Activated T-helper 1 cell treated with anti-CD3 and anti-CD28 coated beads, Interleukin-2, amount 50 U/mL, for 16 hours (primary cell): ENCODE data around the gene PTPRM.

ENCODE experiments used
- DNase-seq, 2 donors: peaks; one replicate each; pipeline ENCODE4 v3.0.0-alpha.2; 2020; ENCODE audit warnings: low read depth in 1 of 2, low spot score in 1 of 2

The PTPRM gene

DNA sequence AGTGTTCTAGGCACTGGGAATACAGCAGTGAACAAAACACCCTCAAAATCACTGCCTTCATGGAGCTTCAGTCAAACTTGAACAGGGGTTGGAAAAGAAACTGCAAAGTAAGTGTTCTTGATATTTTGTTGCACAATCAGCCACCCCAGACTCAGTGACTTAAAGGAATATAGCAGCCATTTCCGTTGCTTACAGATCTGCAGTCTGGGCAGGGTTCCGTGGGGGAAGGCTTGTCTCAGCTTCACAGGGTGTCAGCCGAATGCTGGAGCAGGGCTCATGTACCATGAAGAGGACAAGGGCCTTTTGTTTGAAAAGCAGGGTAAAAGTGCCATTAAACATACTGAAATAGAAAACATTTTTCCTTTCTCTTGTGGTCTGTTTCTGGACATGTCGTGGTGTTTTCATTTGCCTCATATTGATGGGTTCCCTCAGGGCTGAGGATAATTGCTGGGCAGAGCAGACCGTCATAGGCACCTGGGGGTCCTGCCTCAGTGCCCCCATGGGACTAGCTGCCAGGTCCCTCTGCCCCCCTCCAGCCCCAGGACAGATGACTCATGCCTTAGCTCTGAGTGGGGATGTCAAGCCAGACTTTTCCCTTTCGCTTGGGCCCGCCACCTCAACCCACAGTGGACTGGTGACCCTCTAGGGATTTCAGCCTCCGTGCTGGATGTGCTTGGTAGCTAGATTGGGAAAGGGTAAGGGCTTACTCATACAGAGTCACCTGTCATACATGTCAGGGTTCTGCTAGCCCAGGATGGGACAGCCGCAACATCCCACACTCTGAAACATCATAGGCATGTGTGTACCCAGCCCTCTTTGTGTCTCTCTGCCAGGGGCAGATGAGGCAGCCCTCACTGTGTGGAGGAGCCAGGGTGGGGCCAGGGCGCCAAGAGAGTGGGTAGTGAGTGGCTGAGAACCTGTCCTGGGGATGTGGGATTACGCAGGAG lies 96.5 kb downstream of the PTPRM start:
- no peak for DNase-seq

GRCh38 chr18:7666195-7666776 lies 99.2 kb downstream of the PTPRM start:
- DNase-seq: no peak

GRCh38 chr18:7668392-7668791 lies 101.3 kb downstream of the PTPRM start:
- DNase-seq: no peak

- DNase-seq: no peak
Measured at GRCh38 chr18:7669361-7669760, 102.2 kb downstream of the PTPRM start.

GRCh38 chr18:7671105-7671504 lies 104.0 kb downstream of the PTPRM start:
- DNase-seq: no peak

DNA sequence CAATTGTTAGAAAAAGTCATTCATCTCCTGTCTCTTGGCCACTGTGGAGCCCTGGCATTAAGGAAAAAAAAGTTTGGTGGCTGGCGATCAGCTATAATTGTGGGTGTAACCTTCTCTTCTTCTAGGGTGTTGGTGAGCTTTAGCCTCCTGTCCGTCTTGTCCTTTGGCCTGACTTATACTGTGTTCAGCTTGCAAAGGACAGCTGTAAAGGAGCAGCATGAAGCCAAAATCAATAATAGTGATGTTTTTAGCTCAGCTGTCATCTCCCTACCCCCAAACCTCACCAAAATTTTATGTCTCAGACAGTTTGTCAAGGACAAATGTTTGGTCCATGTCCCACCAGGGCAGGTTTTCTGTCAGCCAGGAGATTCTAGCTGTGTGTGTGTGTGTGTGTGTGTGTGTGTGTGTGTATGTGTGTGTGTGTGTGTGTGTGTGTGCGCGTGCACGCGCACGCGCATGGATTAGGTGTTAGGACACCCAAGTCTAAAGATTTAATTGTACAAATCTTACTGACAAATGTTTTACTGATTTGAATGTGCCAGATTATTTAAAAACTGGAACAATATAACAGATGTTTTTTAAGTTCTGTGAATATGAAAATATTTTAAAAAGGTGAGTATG lies 109.2 kb downstream of the PTPRM start:
- DNase-seq: no peak

DNA sequence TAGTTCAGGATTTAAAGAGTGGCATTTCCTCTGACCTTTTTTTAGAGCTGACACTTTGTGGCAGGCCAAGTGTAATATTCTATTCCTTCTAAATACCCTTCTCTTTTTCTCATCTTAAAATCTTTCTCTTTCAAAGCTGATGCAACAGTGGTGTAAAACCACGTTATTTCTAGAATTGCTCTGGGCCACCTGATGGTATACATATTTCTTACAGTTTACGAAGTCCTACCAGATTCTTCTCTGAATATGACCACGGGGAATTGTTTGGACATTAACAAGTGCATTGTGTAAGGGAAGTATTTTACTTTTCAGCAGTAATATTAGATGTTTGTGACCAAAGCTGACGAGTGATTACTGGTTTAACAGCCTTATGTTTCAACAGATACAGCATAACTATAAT lies 109.9 kb downstream of the PTPRM start:
- no peak for DNase-seq

DNA sequence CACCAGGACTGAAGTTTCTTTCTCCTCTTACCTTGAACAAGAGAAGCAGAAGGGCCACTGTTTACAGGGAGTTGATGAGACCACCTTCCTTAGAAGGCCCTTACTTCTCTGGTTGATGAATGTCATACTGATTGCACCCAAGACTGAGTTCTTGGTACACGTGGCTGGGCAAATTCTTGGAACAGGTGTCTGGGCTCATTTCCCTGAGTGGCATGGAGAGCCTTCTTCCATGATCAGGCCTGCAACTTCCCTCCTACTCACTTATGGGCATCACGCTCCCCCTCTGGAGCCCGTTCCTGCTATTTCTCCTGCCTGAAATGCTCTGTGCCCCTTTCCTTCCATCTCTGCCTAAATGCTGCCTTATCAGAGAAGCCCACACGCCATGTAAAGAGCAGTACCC lies 110.3 kb downstream of the PTPRM start:
- DNase-seq: no peak

- no peak for DNase-seq
Measured at GRCh38 chr18:7678389-7678788, 111.3 kb downstream of the PTPRM start.

- no peak for DNase-seq
Measured at GRCh38 chr18:7678801-7679200, 111.7 kb downstream of the PTPRM start.

- no peak for DNase-seq
Measured at GRCh38 chr18:7681298-7681697, 114.2 kb downstream of the PTPRM start.

DNA sequence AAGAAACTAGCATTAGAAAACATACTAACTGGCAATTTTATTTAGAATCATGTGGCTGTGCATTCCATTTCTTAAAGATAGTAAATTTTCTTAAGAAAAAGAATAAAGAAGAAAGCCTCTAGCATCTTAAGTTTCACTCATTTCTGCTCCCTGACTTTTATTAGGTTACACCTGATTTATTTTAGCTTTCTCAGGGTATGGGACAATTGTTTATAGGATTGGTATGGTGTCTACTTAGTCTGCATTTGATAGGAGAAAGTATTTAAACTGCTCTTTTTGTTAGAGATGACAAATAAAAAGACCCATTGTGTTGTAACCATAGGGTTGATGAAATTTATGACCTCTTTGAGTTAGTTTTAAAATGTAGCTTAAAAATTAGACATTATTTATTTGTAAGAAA lies 115.2 kb downstream of the PTPRM start:
- DNase-seq: no peak

DNA sequence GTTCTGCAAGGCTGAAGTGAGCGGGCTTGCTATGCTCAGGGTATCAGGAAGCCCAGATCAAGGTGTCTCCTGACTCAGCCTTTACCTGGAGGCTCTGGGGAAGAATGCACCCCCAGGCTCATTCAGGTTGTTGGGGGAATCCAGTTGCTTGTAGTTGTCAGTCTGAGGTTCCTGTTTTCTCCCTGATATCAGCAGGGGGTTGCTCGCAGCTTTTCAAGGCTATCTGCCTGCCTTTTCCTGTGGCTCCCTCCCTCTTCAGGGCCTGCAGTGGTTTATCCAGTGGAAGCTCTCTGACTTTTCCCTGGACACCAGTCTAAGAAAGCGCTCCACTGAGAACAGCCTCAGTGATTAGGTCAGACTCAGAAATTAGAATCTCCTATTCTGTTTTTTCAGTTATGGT lies 116.6 kb downstream of the PTPRM start:
- no peak for DNase-seq

DNA sequence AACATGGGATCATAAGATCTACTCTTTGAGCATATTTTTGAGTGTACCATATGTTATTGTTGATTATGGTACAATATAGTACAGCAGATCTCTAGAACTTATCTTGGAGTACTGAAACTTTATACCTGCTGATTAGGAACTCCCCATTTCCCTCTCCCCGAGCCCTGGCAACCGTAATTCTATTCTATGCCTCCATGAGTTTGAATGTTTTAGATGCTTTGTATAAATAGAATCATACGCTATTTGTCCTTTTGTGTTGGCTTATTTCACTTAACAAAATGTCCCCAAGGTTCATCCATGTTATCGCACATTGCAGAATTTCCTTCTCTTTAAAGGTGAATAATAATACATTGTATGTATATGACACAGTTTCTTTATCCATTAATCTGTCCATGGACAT lies 117.2 kb downstream of the PTPRM start:
- no peak for DNase-seq

GRCh38 chr18:7684966-7685365 lies 117.8 kb downstream of the PTPRM start:
- no peak for DNase-seq

- no peak for DNase-seq
Measured at GRCh38 chr18:7686278-7686677, 119.2 kb downstream of the PTPRM start.

DNA sequence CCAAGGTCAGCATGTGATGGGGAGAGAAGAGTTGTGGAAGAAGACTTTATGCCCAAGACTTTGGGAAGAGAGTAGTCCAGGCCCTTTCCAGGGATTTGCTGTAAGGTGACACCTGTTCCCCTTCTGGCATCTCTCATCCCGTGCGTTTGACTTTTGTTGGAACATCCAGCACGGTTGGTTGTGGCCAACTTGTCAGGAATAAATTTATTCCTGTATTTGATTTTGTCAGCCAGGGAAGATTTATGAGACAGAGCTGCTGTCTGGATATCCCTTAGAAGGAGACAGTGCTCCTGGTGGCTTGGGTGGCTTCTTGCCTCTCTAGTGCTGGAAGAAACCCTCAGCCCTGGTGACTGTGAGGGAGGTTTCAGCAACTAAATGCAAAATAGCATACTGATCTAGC lies 121.5 kb downstream of the PTPRM start:
- no peak for DNase-seq

DNA sequence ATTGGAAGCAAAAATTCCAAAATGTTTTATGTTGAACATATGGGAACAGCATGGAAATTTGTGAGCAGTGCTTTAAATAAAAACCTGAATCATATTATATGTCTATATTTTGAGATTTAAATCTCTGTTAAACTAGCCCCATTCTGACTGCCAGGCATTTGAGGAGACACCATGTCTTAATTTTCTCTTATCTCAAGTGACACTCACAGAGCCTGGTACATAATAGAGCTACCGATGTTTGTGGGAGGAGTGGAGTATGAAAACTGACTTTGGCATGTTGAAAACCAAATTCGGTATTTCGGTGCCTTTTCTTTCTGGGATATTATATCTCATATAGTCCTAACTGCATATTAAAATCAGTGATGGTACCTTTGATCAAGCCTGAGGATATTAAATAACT lies 124.1 kb downstream of the PTPRM start:
- DNase-seq: no peak

DNA sequence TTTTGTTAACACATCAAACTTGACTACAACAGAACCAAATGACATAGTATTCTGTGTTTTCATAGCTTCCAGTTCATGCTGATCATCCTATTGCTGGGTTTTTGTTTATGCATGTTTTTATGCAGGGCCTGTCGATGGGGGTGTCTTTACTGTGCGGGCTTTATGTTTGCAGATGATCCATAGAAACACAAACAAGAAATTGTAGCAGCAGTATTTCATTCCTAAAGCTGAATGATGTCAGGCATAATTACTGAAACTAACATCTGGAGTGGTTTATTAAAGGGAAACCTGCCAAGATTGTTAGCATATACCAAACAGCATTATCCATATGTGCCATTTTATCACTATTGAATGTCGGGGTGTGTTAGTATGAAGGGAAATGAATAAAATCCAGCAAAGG lies 129.7 kb downstream of the PTPRM start:
- DNase-seq: no peak

DNA sequence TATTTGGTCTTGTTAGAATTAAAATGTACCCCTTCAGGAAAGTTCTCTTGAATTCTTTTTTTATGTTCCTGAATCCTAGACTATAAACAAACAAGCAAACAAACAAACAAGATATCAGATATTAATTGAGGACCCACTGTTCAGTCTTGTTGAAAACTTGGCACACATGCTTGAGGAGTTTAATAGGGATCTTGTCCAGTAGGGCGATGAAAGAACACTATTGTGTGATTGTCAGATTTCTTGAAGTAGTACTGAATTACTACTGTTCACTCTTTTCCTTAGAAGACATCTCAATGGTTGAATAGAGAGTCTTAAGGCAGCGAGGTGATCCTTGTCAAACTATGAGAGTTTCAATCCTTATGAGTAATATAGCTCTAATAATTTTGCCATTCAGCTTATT lies 130.2 kb downstream of the PTPRM start:
- DNase-seq: no peak

DNA sequence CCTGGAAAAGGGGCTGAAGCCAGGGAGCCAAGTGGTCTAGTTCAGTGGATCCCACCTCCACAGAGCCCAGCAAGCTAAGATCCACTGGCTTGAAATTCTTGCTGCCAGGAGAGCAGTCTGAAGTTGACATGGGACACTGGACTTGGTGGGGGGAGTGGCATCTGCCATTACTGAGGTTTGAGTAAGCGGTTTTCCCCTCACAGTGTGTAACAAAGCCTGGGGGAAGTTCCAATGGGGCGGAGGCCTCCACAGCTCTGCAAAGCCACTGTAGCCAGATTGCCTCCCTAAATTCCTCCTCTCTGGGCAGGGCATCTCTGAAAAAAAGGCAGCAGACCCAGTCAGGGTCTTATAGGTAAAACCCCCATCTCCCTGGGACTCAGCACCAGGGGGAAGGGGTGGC lies 144.4 kb downstream of the PTPRM start:
- no peak for DNase-seq

GRCh38 chr18:7720395-7720794 lies 153.3 kb downstream of the PTPRM start:
- no peak for DNase-seq
